Endothelial cell of umbilical vein (primary cell): ENCODE measurements around the gene SH3BP4. TPM values are rescaled to one million over a fixed set of nuclear protein-coding genes. Genes with fewer than 3 reads are reported as not detected.

Experiments used
- BruUV-seq: library from RNA; stranded (reverse); fragments of 400-500 nt; replicated peaks from 2 replicates; lab custom pipeline; 2021; lab: Mats Ljungman, UMichigan
- CTCF ChIA-PET: fragments of 300-600, 350-600 bp; sonication (Branson Sonifier 250); formaldehyde crosslinking; loops from one replicate; lab custom pipeline; 2021; ENCODE audit warnings: antibody characterized with exemption, inconsistent platforms; lab: Charles Lee
- POLR2A ChIA-PET: fragments of 300-600, 350-600 bp; sonication (Branson Sonifier 250); formaldehyde crosslinking; loops from one replicate; lab custom pipeline; 2021; ENCODE audit warnings: antibody characterized with exemption, inconsistent platforms; lab: Charles Lee
- DNase-seq: peaks from one replicate; pipeline ENCODE4 v3.0.0-alpha.2; 2011; ENCODE audit warnings: low read depth, low spot score
- FAIRE-seq: peaks from 2 replicates; lab custom pipeline; 2011; peaks lifted over from hg19 to GRCh38; lab: Jason Lieb, UNC
- H2AFZ ChIP-seq: 2 replicates; pipeline ENCODE4 v1.6.0; 2012; ENCODE audit warnings: low read depth, low read length, control low read depth, inconsistent platforms
- H3K27ac ChIP-seq: 2 replicates; pipeline ENCODE4 v1.5.1; 2011; ENCODE audit warnings: low read depth, mild to moderate bottlenecking, control low read depth, low read length, moderate library complexity; ENCODE audit not compliant: insufficient read depth
- H3K27me3 ChIP-seq, 2 experiments: 2 replicates each; pipeline versions ENCODE4 v1.6.0 to v1.6.1; 2011; ENCODE audit warnings: low read length in 2 of 2, mixed read lengths in 1 of 2; ENCODE audit not compliant: control insufficient read depth in 2 of 2, insufficient read depth in 2 of 2
- H3K36me3 ChIP-seq, 2 experiments: 2 replicates in 1 of 2; 3 replicates in 1 of 2; pipeline ENCODE4 v1.5.1; 2011; ENCODE audit warnings: low read length in 2 of 2, mild to moderate bottlenecking in 1 of 2, moderate library complexity in 1 of 2; ENCODE audit not compliant: control insufficient read depth in 2 of 2, insufficient read depth in 2 of 2; ENCODE audit errors: extremely low read depth in 1 of 2
- H3K4me1 ChIP-seq: 3 replicates; pipeline ENCODE4 v1.5.1; 2011; ENCODE audit warnings: mild to moderate bottlenecking, low read length; ENCODE audit not compliant: control insufficient read depth, insufficient read depth; ENCODE audit errors: extremely low read depth
- H3K4me2 ChIP-seq: 2 replicates; pipeline ENCODE4 v1.6.1; 2011; ENCODE audit warnings: low read length, control low read depth, mixed read lengths; ENCODE audit not compliant: insufficient read depth
- H3K4me3 ChIP-seq, 3 experiments: fragments of 200-600 bp in 1 of 3; sonication (generic), shearing (Covaris generic) in 1 of 3; replicated peaks in 1 of 3; 2 replicates each; pipeline ENCODE4 v1.5.1; 2011 to 2016; ENCODE audit warnings: control low read depth in 3 of 3, low read length in 3 of 3, mild to moderate bottlenecking in 2 of 3, inconsistent platforms in 1 of 3, low read depth in 1 of 3, moderate library complexity in 1 of 3; ENCODE audit not compliant: insufficient read depth in 1 of 3
- H3K79me2 ChIP-seq: 2 replicates; pipeline ENCODE4 v1.6.0; 2012; ENCODE audit warnings: low read length, inconsistent platforms; ENCODE audit not compliant: control insufficient read depth, insufficient read depth
- H3K9ac ChIP-seq: replicated peaks from 2 replicates; pipeline ENCODE3; 2011; ENCODE audit warnings: low read length, control low read depth; ENCODE audit not compliant: insufficient read depth; ENCODE audit errors: extremely low read depth
- H3K9me1 ChIP-seq: replicated peaks from 3 replicates; pipeline ENCODE4 v1.6.0; 2011; ENCODE audit warnings: mild to moderate bottlenecking, low read length; ENCODE audit not compliant: control insufficient read depth, insufficient read depth; ENCODE audit errors: extremely low read depth
- H3K9me3 ChIP-seq: replicated peaks from 2 replicates; pipeline ENCODE4 v1.5.1; 2012; ENCODE audit warnings: low read length, inconsistent platforms; ENCODE audit not compliant: control insufficient read depth, insufficient read depth
- H4K20me1 ChIP-seq: replicated peaks from 2 replicates; pipeline ENCODE3; 2011; ENCODE audit warnings: mild to moderate bottlenecking, low read length; ENCODE audit not compliant: control insufficient read depth, insufficient read depth; ENCODE audit errors: extremely low read depth
- CTCF ChIP-seq, 2 donors: IDR thresholded peaks; 1 replicate in 1 of 2; 2 replicates in 1 of 2; pipeline ENCODE4 v1.5.1; 2011; ENCODE audit warnings: low read length in 2 of 2, mild to moderate bottlenecking in 2 of 2, moderate library complexity in 2 of 2, control low read depth in 1 of 2, inconsistent platforms in 1 of 2, low read depth in 1 of 2; ENCODE audit not compliant: insufficient read depth in 1 of 2; ENCODE audit errors: extremely low read depth in 1 of 2
- EZH2 ChIP-seq: IDR thresholded peaks from 2 replicates; pipeline ENCODE4 v1.6.1; 2012; ENCODE audit warnings: borderline replicate concordance, low read depth, mild to moderate bottlenecking, moderate library complexity, low read length, inconsistent platforms; ENCODE audit not compliant: severe bottlenecking
- FOS ChIP-seq: IDR thresholded peaks from 2 replicates; pipeline ENCODE4 v1.6.1; 2011; ENCODE audit warnings: mild to moderate bottlenecking, low read length, moderate library complexity, borderline replicate concordance; ENCODE audit not compliant: insufficient read depth
- GATA2 ChIP-seq: IDR thresholded peaks from 2 replicates; pipeline ENCODE4 v1.7.0; 2011; ENCODE audit warnings: low read depth, mild to moderate bottlenecking, moderate library complexity, mixed read lengths, low read length; ENCODE audit not compliant: insufficient read length, insufficient read depth
- JUN ChIP-seq: IDR thresholded peaks from 2 replicates; pipeline ENCODE4 v1.6.1; 2011; ENCODE audit warnings: borderline replicate concordance, low read depth; ENCODE audit not compliant: insufficient read length, insufficient read depth
- MYC ChIP-seq: IDR thresholded peaks from one replicate; pipeline ENCODE4 v1.6.1; 2011; ENCODE audit warnings: mild to moderate bottlenecking, low read depth, low read length
- POLR2A ChIP-seq: IDR thresholded peaks from 2 replicates; pipeline ENCODE4 v1.6.1; 2012; ENCODE audit warnings: low read depth, mild to moderate bottlenecking, control low read depth, low read length
- POLR2AphosphoS5 ChIP-seq: IDR thresholded peaks from 2 replicates; pipeline ENCODE4 v1.6.1; 2012; ENCODE audit warnings: low read depth, mild to moderate bottlenecking, control low read depth, low read length, moderate library complexity; ENCODE audit not compliant: insufficient read depth
- dilution Hi-C: fragments of 300-500 bp; cut with MboI; formaldehyde crosslinking; loops from one replicate; pipeline ENCODE4 v1.15.0; 2019; ENCODE audit warnings: low sequenced_read_pairs; ENCODE audit not compliant: extremely low pct_ligation_motif_present
- intact Hi-C: fragments of 100-400 bp; cut with micrococcal nuclease; formaldehyde crosslinking; loops from one replicate; pipeline ENCODE4 v1.10.0; 2022
- polyA plus RNA-seq, 4 experiments: library from polyadenylated mRNA; depleted of rRNA in 3 of 4; stranded (reverse) in 3 of 4; unstranded in 1 of 4; fragments of >200 nt; gene quantifications; 2 replicates each; pipeline versions ENCODE4 v1.2.1 to v1.2.3, GENCODE V29; 2011 to 2012; ENCODE audit warnings: missing spikeins in 1 of 4
- total RNA-seq: library from RNA; stranded (reverse); gene quantifications from 2 replicates; pipeline ENCODE4 v1.2.3, GENCODE V29; 2021
- TF ChIP-seq, protein P1 (sequence below): IDR thresholded peaks from 2 replicates; pipeline ENCODE4 v1.6.1; 2011; ENCODE audit not compliant: insufficient read depth, insufficient read length

Gene SH3BP4
- total and polyA plus RNA-seq, 2 donors (not counting 3 experiments of a cell fraction or from before 2014, with no cell fraction given), result 85.2 to 100.0 TPM

DNA sequence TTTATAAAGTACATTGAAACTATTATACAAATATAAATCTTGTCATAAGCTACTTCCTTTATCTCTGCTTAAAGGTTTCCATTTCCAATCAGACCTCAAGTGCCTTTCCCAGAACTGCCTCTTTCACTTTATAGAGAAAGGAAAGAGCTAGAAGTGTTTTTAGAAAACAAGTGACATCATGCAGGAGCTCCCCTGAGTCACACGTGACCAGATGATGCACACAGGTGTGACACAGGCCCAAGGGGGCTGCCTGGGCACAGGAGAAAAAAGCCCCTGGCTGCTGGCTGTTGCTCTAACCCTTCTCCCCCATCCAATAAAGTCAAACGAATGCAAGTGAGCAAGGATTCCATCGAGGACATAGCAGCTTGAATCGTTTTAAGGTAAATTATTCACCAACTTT, 21.4 kb upstream of the SH3BP4 start:
- FAIRE-seq, result no peak
- no peaks in the 10 kb centered on the region for H3K79me2 ChIP-seq
- POLR2A ChIA-PET, result no interaction called here
- no peaks in the 10 kb centered on the region for H3K4me1 ChIP-seq
- H3K4me2 ChIP-seq, result no peak overlapping the region
- H3K9ac ChIP-seq, result no peak overlapping the region
- intact Hi-C loops, result no loop called here
- no peaks in the 10 kb centered on the region for H4K20me1 ChIP-seq
- H3K9me1 ChIP-seq, result no peaks in the 10 kb centered on the region
- dilution Hi-C loops, result no loop called here
- no peak overlapping the region for H3K27ac ChIP-seq
- H3K27me3 ChIP-seq, result peaks cover 2 to 7% of the 10 kb centered on the region in 2 experiments
- no peak overlapping the region for H3K4me3 ChIP-seq
- H3K36me3 ChIP-seq, result no peaks in the 10 kb centered on the region
- H2AFZ ChIP-seq, result no peak overlapping the region
- CTCF ChIA-PET, result interaction anchor here (1.1 to 1.4 kb wide), 2 partner anchors 19 to 49 kb away, joined by 3 to 4 read pairs; no protein-coding TSS in a partner anchor
- no peak for DNase-seq
- TF ChIP-seq POLR2A (no peak), EZH2 (no peak), MYC (no peak), JUN (no peak), CTCF (IDR thresholded peaks at IDR 0.05; ENCODE audit: extremely low read depth in 1 of 2, insufficient read depth in 1 of 2, low read depth in 1 of 2, low read length in 2 of 2) (no peak), FOS (no peak), GATA2 (no peak), POLR2AphosphoS5 (no peak)
- TF ChIP-seq, protein P1, sequence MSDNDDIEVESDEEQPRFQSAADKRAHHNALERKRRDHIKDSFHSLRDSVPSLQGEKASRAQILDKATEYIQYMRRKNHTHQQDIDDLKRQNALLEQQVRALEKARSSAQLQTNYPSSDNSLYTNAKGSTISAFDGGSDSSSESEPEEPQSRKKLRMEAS, result no peak
- BruUV-seq, result no TSS peak
- H3K9me3 ChIP-seq, result no peaks in the 10 kb centered on the region
